ENCODE results near the gene FBN2.
"Not testable (repeated sequence)": the region's sequence is repeated elsewhere in the genome, so short reads cannot be mapped to it uniquely, and the experiment has no call there.

The FBN2 gene

DNA sequence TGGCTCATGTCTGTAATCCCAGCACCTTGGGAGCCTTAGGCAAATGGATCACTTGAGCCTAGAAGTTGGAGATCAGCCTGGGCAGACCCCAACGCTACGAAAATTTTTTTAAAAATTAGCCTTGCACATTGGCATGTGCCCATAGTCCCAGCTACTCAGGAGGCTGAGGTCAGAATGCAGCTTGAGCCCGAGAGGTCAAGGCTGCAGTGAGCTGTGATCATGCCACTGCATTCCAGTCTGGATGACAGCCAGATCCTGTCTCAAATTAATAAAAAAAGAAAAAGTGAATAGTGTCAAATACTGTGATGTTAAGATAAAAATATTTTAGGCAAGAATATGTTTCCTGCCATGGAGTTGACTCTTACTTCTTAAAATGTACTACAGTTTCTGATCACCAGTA, 5.3 kb downstream of the FBN2 start:
- DNase-seq, result no peak

- no peak for DNase-seq
Measured at GRCh38 chr5:128532127-128532526, 5.9 kb downstream of the FBN2 start.

- DNase-seq, result no peak
Measured at GRCh38 chr5:128528637-128529255, 9.3 kb downstream of the FBN2 start.

GRCh38 chr5:128528126-128528525, 9.9 kb downstream of the FBN2 start:
- DNase-seq, result no peak

DNA sequence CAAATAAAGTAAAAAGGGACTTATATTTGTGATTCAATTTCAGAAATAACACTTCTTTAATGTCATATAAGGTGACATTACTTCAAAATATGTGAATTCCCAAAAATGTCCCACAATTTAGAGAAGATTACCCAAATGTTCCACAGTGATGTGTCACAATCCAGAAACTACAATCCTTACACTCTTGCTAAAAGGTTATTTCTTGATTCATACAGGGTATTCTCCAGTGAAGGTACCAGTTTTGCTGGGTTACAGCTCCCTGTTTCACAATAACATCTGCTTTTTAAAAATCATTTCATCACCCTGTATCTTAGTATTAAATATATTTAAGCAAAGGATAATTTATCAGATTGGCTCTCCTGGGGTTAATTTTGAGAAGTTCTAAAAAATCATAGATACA, 11.0 kb downstream of the FBN2 start:
- DNase-seq, result no peak

DNA sequence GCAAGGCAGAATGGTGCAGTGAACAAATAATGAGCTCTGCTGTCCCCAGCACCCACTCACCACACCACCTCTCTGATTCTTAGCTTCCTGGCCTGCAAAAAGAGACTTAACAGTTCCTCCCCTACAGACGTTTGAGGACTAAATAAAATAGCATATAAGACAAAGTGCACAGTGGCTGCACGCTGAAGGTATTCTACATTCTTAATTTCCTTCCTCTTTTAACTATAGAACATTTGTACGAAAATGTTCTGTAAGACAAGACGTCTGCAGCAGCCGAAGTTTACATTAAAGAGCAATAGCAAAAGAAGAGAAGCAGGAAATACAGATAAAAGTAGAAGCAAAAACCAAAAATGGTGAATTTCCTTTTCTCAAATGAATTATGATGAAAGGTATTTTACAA, 15.7 kb downstream of the FBN2 start:
- DNase-seq, result no peak

DNA sequence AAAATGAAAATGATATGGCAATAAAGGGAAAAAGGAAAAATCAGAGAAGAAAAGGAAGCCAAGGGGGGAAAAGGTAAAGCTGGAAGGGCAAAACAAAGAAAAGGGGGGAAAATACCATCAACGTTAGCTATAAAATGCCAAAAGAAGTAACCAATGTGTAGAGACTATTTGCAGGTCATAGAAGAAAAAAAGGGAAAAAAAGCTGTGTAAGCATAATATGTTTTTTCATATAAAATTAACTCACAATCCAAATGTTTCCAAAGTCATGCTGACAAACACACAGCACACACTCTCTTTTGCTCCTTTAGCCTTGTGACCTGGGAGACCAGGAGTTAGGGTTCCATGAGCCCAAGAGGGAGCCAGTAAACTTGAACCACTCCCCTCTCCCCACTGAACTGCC, 18.2 kb downstream of the FBN2 start:
- DNase-seq, result no peak

GRCh38 chr5:128516978-128517377, 21.1 kb downstream of the FBN2 start:
- DNase-seq, result no peak

DNA sequence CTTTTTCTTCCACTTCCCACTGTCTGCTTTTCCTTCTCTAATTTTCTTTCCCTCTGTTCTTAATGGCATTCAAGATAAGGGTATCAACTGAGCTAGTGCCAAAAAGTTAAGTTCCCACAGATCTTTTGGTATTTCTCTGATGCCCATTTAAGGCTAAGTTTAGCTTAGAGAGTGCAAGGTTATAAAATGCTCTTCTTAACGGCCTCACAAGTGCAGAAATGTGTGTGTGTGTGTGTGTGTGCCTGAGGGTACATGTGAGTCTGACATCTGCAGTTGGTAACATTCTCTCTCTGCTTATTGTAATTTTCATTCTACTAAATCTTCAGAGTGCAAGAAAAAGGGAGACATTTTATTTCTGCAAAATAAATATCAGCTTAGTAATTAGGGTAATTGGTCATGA, 24.2 kb downstream of the FBN2 start:
- DNase-seq, result no peak

DNA sequence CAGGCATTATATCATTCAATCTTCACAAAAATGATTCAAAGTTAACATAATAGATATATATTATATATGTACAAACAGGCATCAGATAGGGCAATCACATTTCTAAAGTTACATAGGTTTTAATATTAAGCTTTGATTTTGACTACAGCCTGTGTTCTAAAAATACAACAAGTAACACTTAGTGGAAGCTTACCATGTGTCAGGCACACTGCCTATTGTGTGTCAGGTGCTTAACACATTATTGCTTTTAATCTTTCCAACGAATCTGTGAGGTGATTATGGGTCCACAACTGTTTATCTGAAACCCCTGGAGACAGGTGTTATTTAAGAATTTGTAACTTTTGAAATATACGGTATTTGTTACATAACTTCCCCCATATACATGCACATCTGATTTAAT, 25.2 kb downstream of the FBN2 start:
- DNase-seq, result no peak

- DNase-seq, result no peak
Measured at GRCh38 chr5:128506643-128507042, 31.4 kb downstream of the FBN2 start.

DNA sequence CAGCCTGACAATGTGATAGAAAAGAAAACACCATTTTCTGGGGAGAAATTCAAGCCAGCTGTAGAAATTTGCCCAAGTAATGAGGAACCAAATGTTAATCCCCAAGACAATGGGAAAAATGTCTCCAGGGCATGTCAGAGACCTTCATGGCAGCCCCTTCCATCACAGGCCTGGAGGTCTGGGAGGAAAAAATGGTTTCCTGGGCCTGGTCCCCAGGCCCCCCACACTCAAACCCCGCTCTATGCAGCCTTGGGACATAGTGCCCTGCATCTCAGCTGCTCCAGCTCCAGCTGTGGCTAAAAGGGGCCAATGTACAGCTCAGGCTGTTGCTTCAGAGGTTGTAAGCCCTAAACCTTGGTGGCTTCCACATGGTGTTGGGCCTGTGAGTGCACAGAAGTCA, 34.3 kb downstream of the FBN2 start:
- not testable (repeated sequence) for DNase-seq

GRCh38 chr5:128498844-128499455, 39.1 kb downstream of the FBN2 start:
- DNase-seq, result no peak

DNA sequence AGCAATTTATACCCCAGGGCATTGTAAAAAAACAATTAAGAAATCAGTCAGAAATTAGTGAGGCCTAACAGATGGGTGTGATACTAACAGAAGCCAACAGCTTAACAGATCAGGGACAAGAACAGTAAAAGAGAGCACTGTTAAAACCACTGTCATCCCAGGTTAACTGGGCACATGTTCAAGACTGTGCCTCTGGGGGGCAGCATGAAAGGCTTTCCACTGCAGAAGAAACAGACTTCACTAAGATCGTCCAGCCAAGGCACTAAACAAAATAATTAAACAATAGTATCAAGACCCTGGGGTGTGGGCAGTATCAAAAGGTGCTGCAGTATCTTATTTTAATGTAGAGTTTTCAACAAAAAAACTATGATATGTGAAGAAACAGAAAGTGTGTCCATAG, 43.5 kb downstream of the FBN2 start:
- DNase-seq, result no peak

- no peak for DNase-seq
Measured at GRCh38 chr5:128493657-128494329, 44.3 kb downstream of the FBN2 start.

GRCh38 chr5:128491291-128491690, 46.8 kb downstream of the FBN2 start:
- DNase-seq, result no peak

DNA sequence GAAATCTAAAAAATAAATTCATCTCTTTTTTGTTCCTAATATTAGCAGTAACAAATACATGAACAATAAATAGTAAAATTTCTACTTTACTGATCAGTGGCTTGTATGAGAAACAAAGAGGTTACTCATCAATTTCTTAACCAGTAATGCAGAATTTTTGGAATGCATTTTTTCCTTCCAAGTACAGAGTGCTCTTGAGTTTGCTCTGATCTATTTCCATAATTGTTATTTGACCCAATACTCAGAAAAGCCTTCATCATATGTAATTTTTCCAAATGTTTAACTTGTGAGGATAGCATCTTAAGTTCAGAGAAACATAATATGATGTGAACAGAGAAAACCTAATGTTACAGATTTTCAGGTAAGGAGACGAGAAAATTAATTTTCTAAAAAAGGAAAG, 47.3 kb downstream of the FBN2 start:
- DNase-seq, result no peak

GRCh38 chr5:128487041-128487440, 51.0 kb downstream of the FBN2 start:
- no peak for DNase-seq

DNA sequence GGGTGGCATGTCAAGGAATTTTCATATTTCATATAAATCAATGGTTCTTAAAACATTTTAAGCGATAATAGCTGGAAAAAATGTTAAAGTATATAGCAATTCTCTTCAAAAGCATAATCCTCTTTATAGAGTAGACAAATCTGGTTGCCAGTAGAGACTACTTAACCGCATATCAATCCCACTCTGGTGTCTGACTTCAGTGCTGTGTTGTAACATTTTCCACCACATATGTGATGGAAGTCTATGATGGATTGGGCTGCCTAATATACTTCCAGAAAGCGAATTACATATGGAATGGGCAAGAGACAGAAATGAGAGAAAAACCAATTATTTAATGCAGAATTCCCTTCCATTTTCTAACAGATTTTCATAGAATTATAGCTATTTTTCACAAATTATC, 54.3 kb downstream of the FBN2 start:
- no peak for DNase-seq

- no peak for DNase-seq
Measured at GRCh38 chr5:128480906-128481633, 57.0 kb downstream of the FBN2 start.

DNA sequence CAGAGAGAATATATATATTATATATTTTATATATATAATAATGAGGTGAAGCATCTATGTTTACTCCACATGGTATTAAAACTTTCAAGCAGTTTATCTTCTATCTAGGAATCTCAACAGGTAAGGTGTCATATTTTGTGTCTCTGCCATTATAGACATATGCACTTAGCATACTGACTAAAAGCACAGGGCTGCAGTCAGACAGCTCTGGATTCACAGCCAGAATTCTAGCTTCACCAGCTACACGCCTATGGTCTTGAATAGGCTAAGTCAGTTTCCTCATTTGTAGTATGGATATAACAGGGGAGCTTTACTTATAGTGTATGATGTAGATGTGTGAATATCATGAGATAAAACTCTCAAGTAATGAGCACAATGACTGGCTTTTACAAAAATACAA, 57.9 kb downstream of the FBN2 start:
- no peak for DNase-seq

GRCh38 chr5:128478386-128479368, 59.4 kb downstream of the FBN2 start:
- no peak for DNase-seq

DNA sequence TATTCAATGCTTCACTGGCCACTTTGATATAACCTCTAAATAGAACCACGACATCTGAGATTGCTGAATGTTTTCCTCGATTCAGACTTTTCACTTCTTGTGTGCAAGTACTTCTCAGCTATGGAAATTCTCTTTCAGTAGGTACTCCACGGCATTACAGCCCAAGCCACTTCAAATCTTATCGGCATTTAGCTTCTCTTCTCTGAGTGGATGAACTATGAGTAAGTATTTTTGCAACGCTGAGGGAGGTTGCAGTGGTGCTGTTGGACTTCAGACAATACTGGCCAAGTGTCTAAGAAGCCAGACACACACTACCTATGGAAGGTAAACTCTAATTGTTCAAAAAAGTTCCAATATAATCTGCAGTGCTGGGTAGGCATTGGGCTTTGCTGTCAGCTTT, 60.1 kb downstream of the FBN2 start:
- DNase-seq, result no peak

Measured in CD4-positive, alpha-beta T cell treated with Interleukin-17A for 4 hours (primary cell).